ENCODE data around the gene ANKDD1A. TPM values are rescaled to one million over a fixed set of nuclear protein-coding genes. Genes with fewer than 3 reads are reported as not detected.

The ANKDD1A gene
- total RNA-seq, 1 experiment from 2014 or later: 6.8 TPM

GRCh38 chr15:64938192-64938591 lies 26.5 kb downstream of the ANKDD1A start:
- ChIA-PET CTCF (no interaction called here), POLR2A (no interaction called here)
- Histone ChIP-seq H3K36me3 (ENCODE audit: control insufficient read depth, insufficient read depth, low read length) (no peaks in the 10 kb centered on the region), H3K27ac (ENCODE audit: low read length) (no peak overlapping the region), H3K27me3 (ENCODE audit: control insufficient read depth, insufficient read depth, low read length) (no peaks in the 10 kb centered on the region), H3K4me1 (ENCODE audit: control insufficient read depth, insufficient read depth, low read length) (no peaks in the 10 kb centered on the region), H3K4me3 (ENCODE audit: low read depth in 2 of 2, low read length in 2 of 2) (no peak overlapping the region), H3K9me3 (ENCODE audit: control insufficient read depth, insufficient read depth, low read depth, low read length) (no peaks in the 10 kb centered on the region)
- DNase-seq (ENCODE audit: low read depth, low spot score) (no peak), ATAC-seq (no peak)
- in situ Hi-C loops (cut with HindIII; ENCODE audit: low pct_unique_long_range_greater_than_20kb, low sequenced_read_pairs): no loop called here
- no TSS peak for BruUV-seq (replicated peaks)
- no peak for TF ChIP-seq TCF7L2 (IDR thresholded peaks at IDR 0.05; ENCODE audit: low read depth, low read length)
- TF ChIP-seq, protein P1, sequence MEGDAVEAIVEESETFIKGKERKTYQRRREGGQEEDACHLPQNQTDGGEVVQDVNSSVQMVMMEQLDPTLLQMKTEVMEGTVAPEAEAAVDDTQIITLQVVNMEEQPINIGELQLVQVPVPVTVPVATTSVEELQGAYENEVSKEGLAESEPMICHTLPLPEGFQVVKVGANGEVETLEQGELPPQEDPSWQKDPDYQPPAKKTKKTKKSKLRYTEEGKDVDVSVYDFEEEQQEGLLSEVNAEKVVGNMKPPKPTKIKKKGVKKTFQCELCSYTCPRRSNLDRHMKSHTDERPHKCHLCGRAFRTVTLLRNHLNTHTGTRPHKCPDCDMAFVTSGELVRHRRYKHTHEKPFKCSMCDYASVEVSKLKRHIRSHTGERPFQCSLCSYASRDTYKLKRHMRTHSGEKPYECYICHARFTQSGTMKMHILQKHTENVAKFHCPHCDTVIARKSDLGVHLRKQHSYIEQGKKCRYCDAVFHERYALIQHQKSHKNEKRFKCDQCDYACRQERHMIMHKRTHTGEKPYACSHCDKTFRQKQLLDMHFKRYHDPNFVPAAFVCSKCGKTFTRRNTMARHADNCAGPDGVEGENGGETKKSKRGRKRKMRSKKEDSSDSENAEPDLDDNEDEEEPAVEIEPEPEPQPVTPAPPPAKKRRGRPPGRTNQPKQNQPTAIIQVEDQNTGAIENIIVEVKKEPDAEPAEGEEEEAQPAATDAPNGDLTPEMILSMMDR (IDR thresholded peaks at IDR 0.05): no peak
- TF ChIP-seq REST (IDR thresholded peaks at IDR 0.05; ENCODE audit: insufficient read depth in 1 of 2, low read depth in 2 of 2, low read length in 1 of 2): no peak
- TF ChIP-seq SIN3A (IDR thresholded peaks at IDR 0.05; ENCODE audit: borderline replicate concordance, insufficient read depth, low read depth, low read length): no peak
- TF ChIP-seq POLR2AphosphoS5 (IDR thresholded peaks at IDR 0.05; ENCODE audit: low read depth, low read length): no peak
- intact Hi-C loops (cut with micrococcal nuclease; ENCODE audit: unreplicated experiment): no loop called here

DNA sequence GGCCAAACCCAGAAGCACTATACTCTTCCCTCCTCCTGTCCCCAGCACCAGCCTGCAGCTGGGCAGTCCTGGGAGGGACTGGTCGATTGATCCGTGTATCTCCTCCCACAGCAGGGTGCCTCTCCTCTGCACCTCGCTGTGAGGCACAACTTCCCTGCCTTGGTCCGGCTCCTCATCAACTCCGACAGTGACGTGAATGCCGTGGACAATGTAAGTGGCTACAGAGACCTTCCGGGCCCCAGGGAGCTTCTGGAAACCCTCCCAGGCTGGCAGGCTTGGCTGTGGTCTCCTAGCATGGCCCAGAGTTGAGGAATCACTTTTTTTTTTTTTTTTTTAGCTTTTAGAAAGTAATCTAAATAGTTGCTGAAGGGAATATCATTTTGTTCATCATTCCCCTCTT lies 30.7 kb downstream of the ANKDD1A start:
- CTCF ChIA-PET: no interaction called here

More for the DNA sequence above, 30.7 kb downstream of the ANKDD1A start:
- Histone ChIP-seq H3K36me3 (ENCODE audit: control insufficient read depth, insufficient read depth, low read length) (no peaks in the 10 kb centered on the region), H3K27ac (ENCODE audit: low read length) (no peak overlapping the region), H3K4me3 (ENCODE audit: low read depth in 2 of 2, low read length in 2 of 2) (no peak overlapping the region), H3K9me3 (ENCODE audit: control insufficient read depth, insufficient read depth, low read depth, low read length) (no peaks in the 10 kb centered on the region), H3K4me1 (ENCODE audit: control insufficient read depth, insufficient read depth, low read length) (no peaks in the 10 kb centered on the region), H3K27me3 (ENCODE audit: control insufficient read depth, insufficient read depth, low read length) (no peaks in the 10 kb centered on the region)
- no peak for TF ChIP-seq POLR2AphosphoS5 (IDR thresholded peaks at IDR 0.05; ENCODE audit: low read depth, low read length)
- no peak for TF ChIP-seq TCF7L2 (IDR thresholded peaks at IDR 0.05; ENCODE audit: low read depth, low read length)
- TF ChIP-seq, protein P1 (IDR thresholded peaks at IDR 0.05): no peak
- no peak for TF ChIP-seq SIN3A (IDR thresholded peaks at IDR 0.05; ENCODE audit: borderline replicate concordance, insufficient read depth, low read depth, low read length)
- no peak for TF ChIP-seq REST (IDR thresholded peaks at IDR 0.05; ENCODE audit: insufficient read depth in 1 of 2, low read depth in 2 of 2, low read length in 1 of 2)
- BruUV-seq (replicated peaks): no TSS peak
- no peak for DNase-seq (ENCODE audit: low read depth, low spot score)
- in situ Hi-C loops (cut with HindIII; ENCODE audit: low pct_unique_long_range_greater_than_20kb, low sequenced_read_pairs) (no loop called here), intact Hi-C loops (cut with micrococcal nuclease; ENCODE audit: unreplicated experiment) (no loop called here)
- POLR2A ChIA-PET: no interaction called here
- ATAC-seq: no peak

Data from Panc1 (cell line).